ENCODE measurements around the gene SH3BP4.
"Not testable (repeated sequence)": the region's sequence is repeated elsewhere in the genome, so short reads cannot be mapped to it uniquely, and the experiment has no call there.

SH3BP4 gene

DNA sequence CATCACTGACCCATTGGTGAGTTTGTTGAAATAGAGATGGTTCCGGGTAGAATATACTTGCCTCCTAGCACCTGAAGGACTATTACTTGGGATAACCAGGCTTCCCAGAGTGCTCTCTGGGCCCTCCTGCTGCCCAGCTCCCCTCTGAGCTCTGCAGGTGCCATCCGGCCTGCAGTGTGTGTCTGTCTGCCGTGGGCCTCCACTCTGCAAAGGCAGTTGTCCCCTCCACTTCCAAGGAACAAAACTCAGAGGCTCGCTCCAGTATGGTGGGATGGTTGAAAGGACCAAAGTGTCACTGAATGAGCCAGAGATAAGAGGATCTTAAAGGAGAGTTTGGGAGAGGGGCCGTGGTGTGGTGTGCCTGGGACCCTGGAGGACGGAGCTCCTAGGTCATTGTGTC lies 57.3 kb downstream of the SH3BP4 start:
- in situ Hi-C loops (cut with MboI; ENCODE audit: low sequenced_read_pairs), result no loop called here

DNA sequence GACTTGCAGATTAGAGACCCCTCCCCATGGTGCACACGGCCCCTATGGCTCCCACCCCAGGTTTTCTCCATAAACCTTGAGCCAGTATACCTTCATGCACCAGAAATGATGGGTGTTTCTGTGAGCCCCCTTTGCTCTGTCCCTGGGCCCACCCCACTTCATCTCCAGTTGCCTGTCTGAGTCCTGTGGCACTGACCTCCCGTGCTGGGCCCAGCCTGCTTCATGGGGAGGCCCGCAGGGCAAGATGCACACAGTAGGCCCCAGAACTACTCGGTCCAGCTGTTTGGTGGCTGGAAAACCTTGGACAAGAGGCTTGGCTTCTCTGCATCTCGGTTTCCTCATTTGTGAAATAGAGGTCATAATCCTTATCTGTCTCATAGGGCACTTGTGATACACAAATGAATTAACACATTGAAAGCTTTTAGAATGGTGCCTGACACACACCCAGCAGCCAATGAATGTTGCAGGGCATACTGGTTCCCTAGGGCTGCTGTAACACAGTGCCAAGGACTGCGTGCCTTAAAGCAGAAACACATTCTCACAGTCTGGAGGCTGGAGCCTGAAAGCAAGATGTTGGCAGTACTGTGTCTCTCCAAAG lies 58.4 kb downstream of the SH3BP4 start:
- in situ Hi-C loops (cut with MboI; ENCODE audit: low sequenced_read_pairs), result no loop called here

DNA sequence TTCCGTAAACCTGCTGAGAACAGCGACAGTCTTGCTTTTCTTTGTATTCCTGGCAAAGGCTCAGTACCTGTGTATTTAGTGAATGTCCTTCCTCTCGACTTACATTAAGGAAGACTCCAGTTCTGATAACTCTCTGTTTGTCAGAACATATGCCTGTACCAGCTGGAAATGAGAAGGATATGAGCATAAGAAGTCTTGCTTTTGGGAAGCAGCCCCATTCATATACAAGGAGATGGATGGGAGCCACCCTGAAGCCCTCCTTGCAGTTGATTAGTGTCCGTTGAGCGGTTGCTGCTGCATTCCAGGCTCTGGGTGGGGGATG lies 59.8 kb downstream of the SH3BP4 start:
- in situ Hi-C loops (cut with MboI; ENCODE audit: low sequenced_read_pairs), result no loop called here

DNA sequence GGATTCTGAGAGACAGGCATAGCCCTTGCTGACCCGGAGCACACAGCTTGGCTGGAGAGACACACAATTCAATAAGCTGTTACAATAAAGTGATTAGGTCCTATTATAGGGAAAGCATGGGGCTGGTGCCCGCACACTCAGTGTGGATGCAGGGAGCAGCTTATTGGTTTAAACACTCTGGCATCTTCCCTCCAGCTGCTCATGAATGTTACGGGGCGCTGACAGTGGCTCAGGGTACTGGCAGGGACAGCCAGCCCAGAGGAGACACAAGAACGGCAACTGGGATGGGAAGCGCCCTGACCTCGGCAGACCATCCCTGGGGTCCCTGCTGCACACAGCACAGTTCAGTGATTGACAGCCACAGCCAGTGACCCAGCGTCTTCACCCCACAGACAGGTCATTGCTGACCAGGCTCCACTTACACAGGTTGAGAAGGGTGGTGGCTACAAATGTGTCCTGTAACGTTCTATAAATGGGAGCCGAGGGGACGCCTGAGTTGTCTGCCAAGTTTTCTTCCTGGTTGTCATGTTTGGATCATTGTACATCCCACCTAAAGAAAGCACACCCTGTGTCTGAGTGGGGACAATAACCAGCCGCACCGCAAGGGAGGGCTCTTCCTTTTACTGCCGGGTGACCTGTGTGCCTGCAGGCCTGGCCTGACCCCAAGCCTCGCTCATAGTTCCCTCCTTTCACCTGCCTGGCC lies 60.3 kb downstream of the SH3BP4 start:
- in situ Hi-C loops (cut with MboI; ENCODE audit: low sequenced_read_pairs), result no loop called here

DNA sequence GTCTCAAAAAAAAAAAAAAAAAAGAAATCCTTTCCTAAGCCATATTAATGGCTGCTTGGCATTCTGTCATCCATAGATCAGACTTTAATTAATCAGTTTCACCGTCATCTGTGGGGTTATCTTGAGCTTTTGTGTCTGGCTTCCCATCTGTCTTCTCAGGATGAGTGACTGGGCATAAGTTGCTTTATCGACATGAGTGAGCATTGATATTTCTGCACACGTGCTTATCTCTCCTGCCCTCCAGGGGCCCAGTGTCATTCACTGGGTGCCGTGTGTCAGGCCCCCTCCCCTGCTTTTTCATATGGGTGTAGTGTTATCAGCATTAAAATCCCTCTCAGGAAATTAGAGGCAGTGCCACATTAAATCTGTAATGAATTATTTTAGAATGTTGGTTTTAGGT lies 65.6 kb downstream of the SH3BP4 start:
- in situ Hi-C loops (cut with MboI; ENCODE audit: low sequenced_read_pairs), result no loop called here

DNA sequence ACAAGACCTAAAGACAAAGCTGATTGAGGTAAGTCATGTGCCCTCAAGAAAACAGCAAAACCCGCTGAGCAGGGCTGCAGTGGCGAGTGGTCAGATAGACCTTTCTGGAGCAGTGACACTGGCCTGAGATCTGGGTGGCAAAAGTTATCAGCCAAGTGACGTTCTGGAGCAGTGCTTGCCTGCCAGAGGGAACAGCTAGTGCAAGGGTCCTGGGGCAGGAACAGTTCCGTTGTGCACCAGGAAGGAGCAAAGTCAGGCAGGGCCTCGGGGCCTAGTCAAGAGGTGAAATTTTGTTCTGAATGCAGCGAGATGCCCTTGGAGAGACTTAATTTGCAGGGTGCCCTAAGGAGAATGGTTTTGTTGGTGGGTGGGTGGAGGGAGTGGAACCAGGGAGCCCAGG lies 67.0 kb downstream of the SH3BP4 start:
- in situ Hi-C loops (cut with MboI; ENCODE audit: low sequenced_read_pairs), result no loop called here

DNA sequence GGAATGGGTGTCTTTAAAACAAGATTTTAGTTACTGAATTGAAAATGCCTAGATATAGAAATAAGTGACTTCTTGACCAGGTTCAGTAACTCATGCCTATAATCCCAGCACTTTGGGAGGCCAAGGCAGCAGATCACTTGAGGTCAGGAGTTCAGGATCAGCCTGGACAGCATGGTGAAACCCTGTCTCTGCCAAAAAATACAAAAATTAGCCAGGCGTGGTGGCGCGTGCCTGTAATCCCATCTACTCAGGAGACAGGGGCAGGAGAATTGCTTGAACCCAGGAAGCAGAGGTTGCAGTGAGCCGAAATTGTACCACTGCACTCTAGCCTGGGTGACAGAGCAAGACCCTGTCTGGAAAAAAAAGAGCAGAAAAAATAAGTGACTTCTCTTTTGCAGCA lies 68.3 kb downstream of the SH3BP4 start:
- in situ Hi-C loops (cut with MboI; ENCODE audit: low sequenced_read_pairs), result not testable (repeated sequence)

DNA sequence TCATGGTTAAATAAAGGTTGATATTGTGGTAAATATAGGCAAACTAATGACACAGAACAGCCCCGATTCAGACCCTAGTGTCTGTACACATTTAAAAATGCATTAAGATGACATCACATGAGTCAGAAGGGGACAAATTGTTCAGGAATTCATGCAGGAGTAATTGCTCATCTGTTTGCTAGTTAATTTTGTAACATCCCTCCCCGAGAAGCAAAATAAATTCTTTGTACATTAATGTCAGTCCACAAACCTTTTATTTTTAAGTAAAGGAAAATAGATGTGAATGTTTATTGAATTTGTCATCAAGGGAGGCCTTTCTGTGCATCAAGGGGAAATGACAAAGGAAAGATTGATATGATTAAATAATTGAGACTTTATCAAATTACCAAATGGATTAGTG lies 69.9 kb downstream of the SH3BP4 start:
- in situ Hi-C loops (cut with MboI; ENCODE audit: low sequenced_read_pairs), result no loop called here

DNA sequence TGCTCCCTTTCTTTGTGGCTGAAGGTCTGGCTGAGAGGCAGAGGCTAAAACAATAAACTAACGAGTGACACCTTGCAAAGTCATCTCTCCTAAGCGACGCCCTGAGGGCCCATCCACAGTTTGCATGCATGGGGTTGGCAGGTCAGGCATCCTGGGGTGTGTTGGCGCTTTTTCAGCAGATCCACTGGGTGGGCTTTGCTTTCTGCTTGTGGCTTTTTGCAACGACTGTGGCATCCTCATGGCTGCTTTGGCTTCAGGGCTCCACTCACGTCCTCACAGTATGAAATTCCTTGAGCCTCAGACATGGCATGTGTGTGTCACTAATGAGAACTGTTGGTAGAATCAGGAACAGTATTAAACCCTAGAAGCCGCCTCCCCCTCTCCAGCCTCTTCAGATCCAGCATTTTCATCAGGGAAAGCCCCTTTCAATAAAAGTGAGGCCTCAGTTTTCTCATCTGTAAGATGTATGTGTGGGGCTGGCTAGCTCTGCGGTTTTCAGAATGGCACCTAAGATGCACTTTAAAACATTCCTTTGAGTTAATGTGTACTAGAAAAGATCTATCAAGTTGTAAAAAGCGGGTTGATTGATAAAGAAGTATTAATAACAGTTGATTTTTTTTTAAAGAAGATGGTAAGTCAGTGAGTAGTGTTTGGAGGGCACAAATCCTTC lies 72.5 kb downstream of the SH3BP4 start:
- in situ Hi-C loops (cut with MboI; ENCODE audit: low sequenced_read_pairs), result no loop called here

DNA sequence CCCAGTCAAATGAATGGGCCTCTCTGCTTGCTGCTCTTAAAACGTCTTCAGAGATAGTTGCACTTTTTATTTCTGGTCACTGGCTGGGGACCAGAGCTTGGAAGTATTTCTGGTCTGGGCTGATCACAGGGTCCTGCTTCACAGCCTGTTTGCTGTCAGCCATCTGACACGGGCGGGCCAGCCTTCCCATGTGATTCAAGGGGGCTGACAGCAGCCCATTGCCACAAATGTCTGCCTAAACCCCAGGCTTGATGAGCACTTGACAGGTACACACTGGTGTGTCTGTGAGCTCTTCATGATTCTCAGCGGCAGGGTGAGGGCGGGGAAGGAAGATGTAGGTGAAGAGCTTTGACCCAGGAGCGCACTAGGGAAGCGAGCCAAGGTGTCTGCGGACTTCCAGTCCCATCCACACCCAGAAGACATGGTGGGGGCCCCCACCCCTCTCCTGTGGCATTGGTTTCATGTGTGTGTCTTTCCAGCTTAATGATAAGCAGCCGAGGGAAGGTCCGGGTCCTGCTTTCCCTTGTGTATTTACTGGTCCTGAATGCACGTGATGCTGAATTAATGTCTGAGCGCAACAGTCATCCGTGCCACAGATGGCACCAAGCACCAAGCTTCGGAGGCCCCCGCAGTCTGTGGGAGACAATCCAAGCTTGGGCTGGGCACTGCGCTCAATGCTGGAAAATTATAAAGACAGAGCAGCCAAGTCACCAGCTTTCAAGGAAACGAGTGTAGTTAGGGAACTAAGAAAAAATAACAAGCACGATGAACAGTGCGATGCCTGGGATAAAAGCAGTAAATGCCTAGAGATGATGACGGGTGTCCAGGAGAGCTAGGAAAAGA lies 73.3 kb downstream of the SH3BP4 start:
- in situ Hi-C loops (cut with MboI; ENCODE audit: low sequenced_read_pairs), result no loop called here

DNA sequence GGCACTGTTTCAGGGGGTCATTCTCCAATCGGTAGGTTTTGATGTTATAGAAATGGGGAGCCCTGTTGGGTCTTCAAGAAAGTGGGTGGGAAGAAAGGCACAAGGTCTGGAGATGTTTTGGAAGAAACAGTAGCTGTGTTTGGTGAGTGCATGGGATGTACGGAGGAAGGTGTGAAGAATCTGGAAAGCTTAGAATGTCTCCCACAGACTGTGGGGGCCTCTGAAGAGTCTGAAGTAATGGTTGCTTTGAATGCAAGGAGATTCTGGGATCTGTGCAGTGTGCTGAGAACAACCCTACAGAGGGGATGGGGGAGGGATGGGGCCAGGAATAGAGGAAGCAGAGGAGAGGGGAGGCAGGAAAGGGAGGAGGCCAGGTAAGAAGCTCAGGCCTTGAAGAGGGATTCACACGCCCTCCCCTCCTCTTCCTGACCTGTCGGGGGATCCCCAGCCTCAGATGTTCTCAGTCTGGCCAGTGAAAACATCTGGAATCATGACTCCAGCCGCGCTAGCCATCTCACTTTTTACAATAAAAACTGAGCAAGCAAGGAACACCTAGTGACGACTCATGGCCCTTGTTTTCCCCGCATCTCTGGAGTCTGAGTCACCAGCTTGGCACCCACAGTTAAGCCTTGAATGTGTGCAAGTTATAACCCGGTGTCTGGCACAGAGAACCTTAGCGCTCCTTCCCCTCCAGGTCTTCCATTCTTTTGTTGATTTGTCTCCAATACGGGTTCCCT lies 74.2 kb downstream of the SH3BP4 start:
- in situ Hi-C loops (cut with MboI; ENCODE audit: low sequenced_read_pairs), result no loop called here

DNA sequence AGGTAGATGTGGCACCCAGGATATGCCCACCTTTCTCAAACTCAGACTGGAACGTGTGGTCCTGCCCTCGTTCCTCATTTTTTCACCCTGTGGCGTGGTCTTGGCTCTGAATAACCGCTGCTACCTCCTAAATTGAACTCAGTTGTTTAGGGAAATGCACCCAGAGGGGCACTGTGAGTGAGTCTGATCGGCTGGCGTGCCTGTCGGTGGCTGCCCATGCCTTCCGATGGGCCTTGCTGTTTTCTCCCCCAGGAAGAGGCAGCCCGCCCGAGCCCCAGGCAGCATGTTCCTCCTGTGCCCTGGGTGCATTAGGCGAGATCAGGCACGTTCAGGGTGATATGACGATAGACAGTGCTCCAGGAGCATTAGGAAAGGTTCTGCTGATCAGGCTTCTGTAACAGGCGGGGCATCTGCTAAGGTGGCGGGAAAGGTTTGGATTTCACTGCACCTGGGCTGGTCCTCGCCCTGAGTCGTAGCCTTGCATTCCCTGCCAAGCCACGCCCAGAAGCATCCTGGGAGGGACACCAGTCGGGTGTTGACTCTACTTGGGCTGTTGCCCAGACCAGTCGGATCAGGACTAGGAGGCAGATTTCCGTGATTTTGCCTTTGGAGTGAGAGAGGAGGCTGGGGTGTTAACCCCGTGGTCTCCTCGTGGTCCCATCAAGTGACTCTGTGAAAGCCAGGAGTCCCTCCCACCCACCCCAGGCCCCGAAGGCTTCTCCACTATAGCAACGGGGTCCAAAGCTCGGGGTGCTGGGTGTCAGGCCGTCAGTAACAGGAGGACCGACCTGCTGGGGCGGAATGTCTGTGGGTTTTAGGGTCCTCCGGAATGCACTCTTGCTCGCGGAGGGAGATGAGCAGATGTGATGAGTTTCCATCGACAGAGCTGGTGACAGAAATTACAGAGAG lies 75.1 kb downstream of the SH3BP4 start:
- in situ Hi-C loops (cut with MboI; ENCODE audit: low sequenced_read_pairs), result no loop called here

DNA sequence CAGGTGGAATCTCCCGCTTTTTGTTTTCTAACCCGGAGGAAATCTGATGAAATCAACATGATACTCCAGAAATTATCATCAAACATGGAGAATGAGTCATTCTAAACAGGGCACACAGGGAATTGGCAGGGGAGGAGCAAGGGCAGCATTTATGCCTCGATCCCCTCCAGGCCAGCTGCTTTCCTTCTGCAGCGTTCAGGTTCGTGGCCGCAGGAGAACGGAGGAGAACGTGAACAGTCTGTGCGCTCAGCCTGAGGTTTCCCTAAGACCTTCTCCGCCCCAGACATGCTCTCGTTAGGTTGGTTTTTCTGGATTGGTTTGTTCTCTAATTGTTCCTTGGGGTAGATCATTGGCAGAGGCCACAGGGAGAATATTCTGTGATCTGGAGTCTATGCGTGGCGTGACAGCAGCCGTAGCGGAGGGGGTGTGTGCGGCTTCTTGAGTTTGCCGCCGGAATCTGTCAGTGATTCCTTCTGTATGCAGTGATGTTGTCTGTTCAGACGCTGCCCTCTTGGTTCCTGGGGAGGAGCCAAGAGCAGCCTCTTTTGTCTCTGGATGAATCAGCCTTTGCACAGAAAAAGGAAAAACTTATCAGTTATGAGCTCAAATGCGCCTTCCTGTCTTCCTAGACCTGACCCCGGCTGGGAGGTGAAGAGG lies 75.9 kb downstream of the SH3BP4 start:
- in situ Hi-C loops (cut with MboI; ENCODE audit: low sequenced_read_pairs), result no loop called here

DNA sequence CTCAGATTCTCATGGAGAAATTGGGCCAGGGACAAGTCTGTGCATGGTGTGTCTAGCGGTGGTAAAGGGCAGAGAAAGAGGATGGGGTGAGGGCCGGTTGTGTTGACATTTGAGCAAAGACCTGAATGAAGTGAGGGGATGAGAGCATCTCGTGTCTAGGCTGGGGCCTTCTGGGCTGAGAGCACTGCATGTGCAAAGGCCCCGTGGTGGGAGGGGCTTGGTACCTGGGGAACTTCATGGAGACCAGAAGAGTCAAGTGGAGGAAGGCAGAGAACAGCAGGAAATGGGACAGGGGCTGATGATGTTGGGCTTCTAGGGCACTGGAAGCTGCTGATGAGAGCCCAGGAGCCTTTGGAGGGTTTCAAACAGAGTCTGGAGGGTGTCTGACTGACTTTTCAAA lies 76.8 kb downstream of the SH3BP4 start:
- in situ Hi-C loops (cut with MboI; ENCODE audit: low sequenced_read_pairs), result no loop called here

DNA sequence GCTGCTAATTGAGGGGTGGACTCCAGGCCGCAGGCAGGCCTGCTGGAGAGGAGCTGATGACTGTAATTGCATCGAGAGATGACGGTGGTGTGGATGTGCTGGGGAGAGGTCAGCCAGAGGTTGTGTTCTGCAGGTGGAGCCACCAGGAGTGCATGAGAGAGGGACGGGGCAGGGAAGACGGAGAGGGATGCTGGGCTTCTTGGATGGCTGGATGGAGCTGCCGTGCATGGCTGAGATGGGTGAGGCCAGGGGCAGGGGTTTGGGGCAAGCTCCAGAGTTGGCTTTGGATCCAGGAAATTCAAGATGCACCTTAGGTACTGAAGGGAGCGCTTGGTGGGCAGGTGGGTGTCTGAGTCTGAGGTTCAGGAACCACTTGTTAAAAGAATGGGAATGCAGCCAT lies 77.2 kb downstream of the SH3BP4 start:
- in situ Hi-C loops (cut with MboI; ENCODE audit: low sequenced_read_pairs), result no loop called here

DNA sequence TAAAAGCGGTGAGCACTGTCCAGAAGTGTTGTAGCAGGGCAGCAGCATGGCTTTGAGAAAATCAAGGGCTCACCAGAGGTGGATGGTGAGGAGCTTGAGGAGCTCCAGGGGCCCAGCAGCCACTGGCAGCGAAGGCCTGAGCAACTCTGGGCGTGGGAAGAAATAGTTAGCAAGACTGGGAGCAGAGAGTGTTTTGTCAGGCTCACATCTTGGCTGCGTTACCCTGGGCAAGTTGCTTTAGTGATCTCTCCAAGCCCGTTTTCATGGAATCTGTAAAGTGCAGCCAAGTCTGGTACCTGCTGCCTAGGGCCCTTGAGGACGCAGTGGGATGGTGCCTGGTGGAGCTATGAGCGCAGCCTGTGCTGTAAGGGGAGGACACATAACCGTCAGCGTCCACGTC lies 78.3 kb downstream of the SH3BP4 start:
- in situ Hi-C loops (cut with MboI; ENCODE audit: low sequenced_read_pairs), result no loop called here

DNA sequence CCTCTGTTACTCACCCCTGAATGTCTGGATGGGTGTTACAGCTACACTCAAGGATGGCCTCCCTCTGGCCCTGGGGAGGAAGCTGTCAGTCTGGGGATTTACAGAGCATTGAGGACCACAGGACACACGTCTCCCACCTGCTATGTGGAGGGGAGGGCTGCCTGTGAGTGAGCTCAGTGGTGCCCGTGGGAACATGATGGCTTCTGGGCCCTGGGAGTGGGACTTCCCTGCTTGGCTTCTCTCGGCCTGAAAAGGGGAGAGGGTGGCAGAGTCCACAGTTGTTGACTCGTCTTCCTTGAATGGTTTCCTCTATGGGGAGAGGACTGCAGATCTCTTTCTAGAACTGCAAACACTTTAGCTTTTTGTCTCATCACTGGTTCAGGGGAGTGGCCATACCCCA lies 79.1 kb downstream of the SH3BP4 start:
- in situ Hi-C loops (cut with MboI; ENCODE audit: low sequenced_read_pairs), result no loop called here

DNA sequence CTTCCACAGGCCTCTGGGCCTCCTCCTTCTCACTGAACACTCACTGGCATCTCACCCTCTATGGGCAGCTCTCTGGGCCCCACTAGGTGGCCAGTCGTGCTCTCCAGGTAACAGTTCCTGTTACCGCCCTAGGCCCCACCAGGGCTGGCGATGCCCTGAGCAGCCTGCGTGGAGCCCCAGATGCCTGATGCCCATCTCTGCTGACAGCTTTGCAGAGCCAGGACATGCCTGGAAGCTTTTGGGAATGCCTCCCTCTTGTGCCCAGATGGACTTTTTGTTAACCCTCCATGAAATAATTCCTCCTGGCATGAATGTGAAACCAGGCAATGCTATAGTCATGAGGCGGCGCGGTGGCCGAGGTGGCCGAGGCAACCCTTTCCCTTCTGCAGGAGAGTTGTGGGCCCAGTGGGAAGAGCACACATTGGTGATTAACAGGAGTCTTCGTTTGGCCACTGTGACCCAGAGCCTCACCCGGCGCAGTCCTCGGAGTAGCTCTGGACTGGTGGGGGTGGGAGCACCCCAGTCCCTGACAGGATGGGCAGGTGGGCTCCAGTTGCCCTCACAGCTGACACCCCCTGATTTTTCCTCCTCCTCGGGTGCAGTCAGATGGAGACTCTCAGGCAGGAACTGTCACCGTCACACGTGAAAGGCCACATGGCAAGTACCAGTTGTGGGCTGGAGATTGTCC lies 80.0 kb downstream of the SH3BP4 start:
- in situ Hi-C loops (cut with MboI; ENCODE audit: low sequenced_read_pairs), result no loop called here

DNA sequence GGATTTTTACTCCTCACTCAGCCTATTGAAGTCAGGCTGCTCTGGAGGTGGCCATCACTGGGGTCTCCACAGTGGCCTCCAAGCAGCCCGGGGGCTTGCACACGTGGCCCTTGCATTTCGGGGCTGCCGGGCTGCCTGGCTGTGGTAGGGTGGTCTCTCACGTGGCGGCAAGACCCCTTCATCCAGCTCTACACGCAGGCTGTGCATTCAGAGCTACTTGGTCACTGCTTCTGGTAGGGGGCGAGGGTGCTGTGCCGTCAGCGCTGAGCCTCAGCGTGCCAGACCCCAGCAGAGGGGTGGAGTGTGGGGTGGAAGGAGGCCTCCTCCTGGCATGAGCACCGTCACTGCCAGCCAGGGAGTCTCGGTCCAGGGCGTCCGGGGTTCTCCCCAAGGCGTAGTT lies 80.6 kb downstream of the SH3BP4 start:
- in situ Hi-C loops (cut with MboI; ENCODE audit: low sequenced_read_pairs), result no loop called here
